Choroid plexus epithelial cell (primary cell): ENCODE measurements around the gene MIB2.

Source experiments
- DNase-seq: peaks from one replicate; pipeline ENCODE4 v3.0.0-alpha.2; 2010; ENCODE audit warnings: low read depth
- H3K4me3 ChIP-seq: 2 replicates; pipeline ENCODE4 v1.5.1; 2011; ENCODE audit warnings: low read depth, mild to moderate bottlenecking, control low read depth, low read length, moderate library complexity
- TF ChIP-seq, protein P1 (sequence below): conservative IDR thresholded peaks from 2 replicates; pipeline ENCODE4 v1.5.1; 2011; ENCODE audit warnings: low read depth, mild to moderate bottlenecking, control low read depth, inconsistent platforms, low read length, moderate library complexity

Gene MIB2

DNA sequence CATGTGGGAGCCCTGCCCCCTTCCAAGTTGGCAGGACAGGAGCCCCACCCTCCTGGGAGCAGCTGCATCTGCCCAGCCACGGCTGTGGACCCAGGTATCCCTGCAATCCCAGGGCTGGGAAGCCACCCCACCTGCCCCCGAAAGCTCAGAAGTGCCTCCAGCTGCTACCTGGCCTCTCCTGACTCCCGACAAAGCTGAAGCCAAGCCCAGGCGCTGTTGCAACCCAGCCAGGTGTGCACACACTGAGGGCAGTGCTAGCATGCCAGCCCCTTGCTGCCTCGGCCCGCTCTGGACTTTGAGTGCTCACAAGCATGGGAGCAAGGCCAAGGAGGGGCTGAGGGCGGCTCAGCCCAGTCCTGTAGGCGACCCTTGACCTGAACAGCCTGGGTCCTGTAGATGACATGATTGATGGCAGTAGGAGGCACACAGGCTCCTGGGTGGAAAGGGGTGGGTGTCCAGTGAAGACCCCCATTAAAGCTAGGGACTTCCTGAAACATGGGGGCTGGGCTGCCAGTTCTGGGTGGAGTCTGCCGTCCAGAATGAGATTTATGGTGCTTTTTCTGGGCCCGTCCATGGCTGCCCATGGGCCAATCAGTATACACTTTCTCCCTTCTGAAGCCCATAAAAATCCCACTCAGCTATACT is 37.8 kb upstream of the MIB2 start:
- H3K4me3 ChIP-seq = no peak overlapping the region
- TF ChIP-seq, protein P1, sequence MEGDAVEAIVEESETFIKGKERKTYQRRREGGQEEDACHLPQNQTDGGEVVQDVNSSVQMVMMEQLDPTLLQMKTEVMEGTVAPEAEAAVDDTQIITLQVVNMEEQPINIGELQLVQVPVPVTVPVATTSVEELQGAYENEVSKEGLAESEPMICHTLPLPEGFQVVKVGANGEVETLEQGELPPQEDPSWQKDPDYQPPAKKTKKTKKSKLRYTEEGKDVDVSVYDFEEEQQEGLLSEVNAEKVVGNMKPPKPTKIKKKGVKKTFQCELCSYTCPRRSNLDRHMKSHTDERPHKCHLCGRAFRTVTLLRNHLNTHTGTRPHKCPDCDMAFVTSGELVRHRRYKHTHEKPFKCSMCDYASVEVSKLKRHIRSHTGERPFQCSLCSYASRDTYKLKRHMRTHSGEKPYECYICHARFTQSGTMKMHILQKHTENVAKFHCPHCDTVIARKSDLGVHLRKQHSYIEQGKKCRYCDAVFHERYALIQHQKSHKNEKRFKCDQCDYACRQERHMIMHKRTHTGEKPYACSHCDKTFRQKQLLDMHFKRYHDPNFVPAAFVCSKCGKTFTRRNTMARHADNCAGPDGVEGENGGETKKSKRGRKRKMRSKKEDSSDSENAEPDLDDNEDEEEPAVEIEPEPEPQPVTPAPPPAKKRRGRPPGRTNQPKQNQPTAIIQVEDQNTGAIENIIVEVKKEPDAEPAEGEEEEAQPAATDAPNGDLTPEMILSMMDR = no peak
- DNase-seq = no peak

DNA sequence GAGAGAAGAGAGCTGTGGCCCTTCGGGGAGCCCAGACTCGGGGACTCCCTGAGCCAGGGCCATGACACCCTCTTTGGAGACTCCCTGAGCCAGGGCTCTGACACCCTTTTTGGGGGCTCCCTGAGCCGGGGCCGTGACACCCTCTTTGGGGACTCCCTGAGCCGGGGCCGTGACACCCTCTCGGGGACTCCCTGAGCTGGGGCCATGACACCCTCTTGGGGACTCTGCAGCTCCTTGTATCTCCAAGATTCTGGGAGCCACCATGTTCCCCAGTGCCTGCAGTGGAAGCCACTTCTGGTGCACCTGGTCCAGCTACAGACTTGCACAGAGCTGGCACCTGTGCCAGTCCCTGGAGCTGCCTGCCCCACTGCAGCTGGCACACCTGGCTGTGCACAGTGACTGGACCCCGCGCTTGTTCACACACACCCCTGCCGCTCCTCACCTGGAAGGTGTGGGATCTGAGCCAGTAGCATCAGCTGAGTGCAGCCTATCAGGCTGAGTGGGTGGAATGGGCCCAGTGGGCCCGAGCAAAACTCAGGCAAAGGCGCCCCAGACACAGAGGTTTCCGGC is 36.8 kb upstream of the MIB2 start:
- TF ChIP-seq, protein P1 = no peak
- H3K4me3 ChIP-seq = no peak overlapping the region
- DNase-seq = no peak

DNA sequence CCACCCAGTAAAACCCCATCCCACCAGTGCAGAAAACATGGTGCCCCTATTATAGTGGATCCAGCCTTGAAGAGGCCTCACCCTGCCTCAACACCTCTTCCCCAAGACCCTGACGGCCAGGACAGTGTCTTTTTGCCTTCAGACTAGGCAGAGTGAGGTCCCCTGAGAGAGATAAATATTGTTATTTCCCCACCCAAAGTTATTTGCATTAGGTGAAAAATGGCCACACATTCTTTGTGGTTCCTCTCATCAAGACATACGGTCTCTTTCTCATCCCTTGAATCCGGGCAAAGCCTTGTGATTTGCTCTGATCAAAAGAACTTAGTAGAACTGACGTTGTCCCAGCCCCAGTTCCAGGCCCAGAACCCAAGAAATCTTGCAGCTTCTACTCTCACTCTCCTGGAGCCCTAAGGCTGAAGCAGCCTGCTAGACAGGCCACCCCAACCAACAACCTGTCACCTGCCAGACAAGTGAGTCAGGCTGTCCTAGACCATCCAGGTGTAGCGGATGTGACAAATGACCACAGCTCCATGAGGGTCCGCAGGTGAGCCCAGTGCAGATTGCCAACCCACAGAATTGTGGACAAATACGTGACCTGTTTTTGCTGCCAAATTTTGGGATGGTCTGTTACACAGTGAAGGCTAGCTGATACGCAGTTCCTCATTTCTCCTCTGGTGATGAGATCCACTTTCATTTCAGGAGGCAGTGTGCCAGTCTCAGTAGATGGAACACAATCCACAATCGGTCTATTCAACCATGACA is 32.5 kb upstream of the MIB2 start:
- DNase-seq = no peak
- TF ChIP-seq, protein P1 = no peak
- H3K4me3 ChIP-seq = no peak overlapping the region

DNA sequence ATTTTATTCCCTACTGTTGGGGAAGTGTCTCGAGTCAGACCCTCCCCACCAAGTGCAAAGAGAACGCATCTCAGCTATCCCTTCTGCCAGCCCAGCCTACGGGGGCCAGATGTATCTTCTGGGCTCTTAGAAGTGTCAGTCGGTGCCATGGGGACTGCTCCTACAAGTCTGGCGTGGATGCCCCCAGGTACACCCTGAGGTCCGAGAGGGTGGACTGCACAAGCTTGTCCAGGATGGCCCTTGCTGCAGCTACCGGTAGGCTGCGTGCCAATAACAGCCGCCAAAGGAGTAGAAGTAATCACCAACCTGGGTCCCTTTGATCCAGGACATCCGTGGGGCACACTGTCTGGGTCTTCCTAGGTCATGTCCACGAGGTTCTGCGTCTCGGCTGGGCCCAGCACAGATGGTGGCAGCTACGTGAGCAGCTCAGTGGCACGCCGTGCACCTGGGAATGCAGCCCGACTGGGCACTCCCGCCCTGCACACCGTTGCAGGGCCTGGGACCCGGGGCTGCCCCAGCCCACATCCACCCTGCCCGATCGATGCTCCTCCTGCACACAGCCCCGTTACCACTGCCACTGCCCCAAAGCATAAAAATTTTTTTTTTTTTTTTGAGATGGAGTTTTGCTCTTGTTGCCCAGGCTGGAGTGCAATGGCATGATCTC is 31.8 kb upstream of the MIB2 start:
- DNase-seq = no peak
- TF ChIP-seq, protein P1 = no peak
- H3K4me3 ChIP-seq = no peak overlapping the region

DNA sequence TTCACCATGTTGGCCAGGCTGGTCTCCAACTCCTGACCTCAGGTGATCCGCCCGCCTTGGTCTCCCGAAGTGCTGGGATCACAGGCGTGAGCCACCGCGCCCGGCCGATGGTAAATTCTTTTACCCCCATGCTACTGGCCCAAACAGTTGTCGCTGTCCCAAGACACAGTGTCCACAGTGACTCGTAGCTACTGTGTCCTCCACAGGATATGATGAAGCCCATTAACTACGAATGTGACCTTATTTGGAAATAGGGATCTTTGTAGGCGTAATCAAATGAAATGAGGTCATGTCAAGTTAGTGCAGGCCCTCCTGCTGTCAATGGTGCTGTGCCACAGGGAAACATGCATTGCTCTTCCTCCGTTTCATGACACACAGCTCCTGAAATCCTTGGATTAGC is 23.8 kb upstream of the MIB2 start:
- H3K4me3 ChIP-seq = no peak overlapping the region
- no peak for DNase-seq
- TF ChIP-seq, protein P1 = no peak

DNA sequence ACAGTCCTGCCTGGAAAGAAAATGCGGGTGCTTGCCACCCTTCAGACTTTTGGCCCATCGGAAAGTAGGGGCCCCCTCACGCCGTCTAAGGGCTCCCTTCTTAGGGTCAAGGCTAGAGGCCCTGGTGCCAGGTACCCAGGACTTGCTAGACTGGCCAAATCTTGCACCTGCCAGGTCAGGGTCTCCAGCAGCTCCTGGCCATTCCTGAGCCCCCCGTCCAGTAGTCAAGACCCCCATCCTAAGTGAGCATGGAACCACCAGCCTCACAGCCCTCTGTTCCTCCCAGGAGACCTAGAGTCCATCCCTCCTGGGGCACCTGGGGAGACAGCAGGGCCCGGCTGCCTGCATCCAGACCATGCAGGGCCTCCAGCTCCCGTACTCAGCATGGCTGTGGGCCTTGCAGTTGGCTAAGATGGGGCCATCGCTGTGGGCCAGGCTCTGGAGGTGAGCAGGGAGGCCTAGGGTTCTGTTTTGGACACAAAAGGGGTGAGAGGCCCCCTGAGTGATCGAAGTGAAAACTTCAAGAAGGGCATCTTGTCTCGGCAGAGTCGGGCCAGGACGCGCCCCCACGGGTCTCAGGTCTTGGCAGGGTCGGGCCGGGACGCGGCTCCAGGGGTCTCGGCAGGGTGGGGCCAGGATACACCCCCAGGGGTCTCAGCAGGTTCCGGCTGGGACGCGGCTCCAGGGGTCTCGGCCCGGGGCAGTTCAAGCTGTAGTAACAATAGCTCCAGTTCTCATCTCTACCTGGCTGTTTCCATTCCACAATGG is 21.3 kb upstream of the MIB2 start:
- TF ChIP-seq, protein P1 = no peak
- no peak overlapping the region for H3K4me3 ChIP-seq
- DNase-seq = no peak
